Erythroblast (primary cell): ENCODE measurements around the gene KRTAP5-5.
"Not testable (repeated sequence)": the region's sequence is repeated elsewhere in the genome, so short reads cannot be mapped to it uniquely, and the experiment has no call there.

Source experiments
- GATA1 ChIP-seq: IDR thresholded peaks from 2 replicates; pipeline ENCODE4 v1.6.1; 2011; ENCODE audit warnings: low read depth, mild to moderate bottlenecking, control low read depth, low read length, moderate library complexity
- POLR2A ChIP-seq: IDR thresholded peaks from 2 replicates; pipeline ENCODE4 v1.6.1; 2011; ENCODE audit warnings: mild to moderate bottlenecking, low read length

- TF ChIP-seq POLR2A, GATA1: not testable (repeated sequence)
These were observed 40.2 kb upstream of the KRTAP5-5 start for GRCh38 chr11:1589191-1589963.
